IMR-90 (cell line): ENCODE results near the gene RPLP1. TPM values are rescaled to one million over a fixed set of nuclear protein-coding genes. Genes with fewer than 3 reads are reported as not detected.

Experiments
- ATAC-seq: fragments of 200-7000 bp; cut with Tn5 transposase; 2 replicates; pipeline ENCODE4 v1.9.1; 2020; ENCODE audit warnings: low read depth, mild to moderate bottlenecking, moderate library complexity
- BruUV-seq: library from RNA; stranded (reverse); fragments of 400-500 nt; replicated peaks from 2 replicates; lab custom pipeline; 2021; lab: Mats Ljungman, UMichigan
- CTCF ChIA-PET: fragments of 300-600 bp; formaldehyde crosslinking; extraction: SDS; loops from one replicate; lab custom pipeline; 2021; ENCODE audit warnings: antibody characterized with exemption; lab: Yijun Ruan, JAX
- POLR2A ChIA-PET: fragments of 300-600 bp; sonication (Branson Sonifier 250); formaldehyde crosslinking; loops from one replicate; lab custom pipeline; 2022; ENCODE audit warnings: antibody characterized with exemption; ENCODE audit not compliant: unreplicated experiment; lab: Charles Lee
- DNase-seq: peaks from one replicate; pipeline ENCODE4 v3.0.0; 2013
- H2AFZ ChIP-seq: replicated peaks from 2 replicates; pipeline ENCODE3; 2013; ENCODE audit warnings: low read length, mild to moderate bottlenecking; ENCODE audit not compliant: poor library complexity
- H2AK5ac ChIP-seq: 2 replicates; pipeline ENCODE4 v1.6.1; 2013; ENCODE audit warnings: low read depth, low read length, inconsistent platforms
- H2AK9ac ChIP-seq: replicated peaks from 2 replicates; pipeline ENCODE3; 2013; ENCODE audit warnings: mild to moderate bottlenecking, low read depth, low read length, moderate library complexity; ENCODE audit not compliant: poor library complexity
- H2BK120ac ChIP-seq: 2 replicates; pipeline ENCODE4 v1.6.1; 2013; ENCODE audit warnings: low read depth, low read length, inconsistent platforms
- H2BK15ac ChIP-seq: 3 replicates; pipeline ENCODE4 v1.6.1; 2013; ENCODE audit warnings: low read depth, low read length, inconsistent platforms
- H2BK20ac ChIP-seq: 2 replicates; pipeline ENCODE4 v1.6.1; 2013; ENCODE audit warnings: low read depth, mild to moderate bottlenecking, inconsistent platforms, low read length, moderate library complexity
- H2BK5ac ChIP-seq: 2 replicates; pipeline ENCODE4 v1.6.1; 2013; ENCODE audit warnings: mild to moderate bottlenecking, low read depth, low read length, inconsistent platforms; ENCODE audit not compliant: poor library complexity, severe bottlenecking
- H3K14ac ChIP-seq: replicated peaks from 2 replicates; pipeline ENCODE4 v1.6.1; 2013; ENCODE audit warnings: low read depth, low read length, inconsistent platforms
- H3K18ac ChIP-seq: 2 replicates; pipeline ENCODE4 v1.6.1; 2013; ENCODE audit warnings: low read depth, low read length, control low read depth
- H3K23ac ChIP-seq: 2 replicates; pipeline ENCODE4 v1.6.1; 2013; ENCODE audit warnings: low read depth, low read length, inconsistent platforms
- H3K27ac ChIP-seq: 2 replicates; pipeline ENCODE4 v1.5.1; 2013; ENCODE audit warnings: mild to moderate bottlenecking, control low read depth, low read length; ENCODE audit not compliant: insufficient read depth
- H3K27me3 ChIP-seq: 2 replicates; pipeline ENCODE4 v1.6.1; 2013; ENCODE audit warnings: low read length; ENCODE audit not compliant: control insufficient read depth, insufficient read depth
- H3K36me3 ChIP-seq: 2 replicates; pipeline ENCODE4 v1.6.1; 2013; ENCODE audit warnings: low read length, mixed read lengths; ENCODE audit not compliant: control insufficient read depth, insufficient read depth
- H3K4ac ChIP-seq: 2 replicates; pipeline ENCODE4 v1.6.1; 2013; ENCODE audit warnings: low read depth, low read length, inconsistent platforms
- H3K4me1 ChIP-seq: 2 replicates; pipeline ENCODE4 v1.6.1; 2013; ENCODE audit warnings: low read length, mixed read lengths; ENCODE audit not compliant: control insufficient read depth, insufficient read depth
- H3K4me2 ChIP-seq: 2 replicates; pipeline ENCODE4 v1.6.1; 2013; ENCODE audit warnings: low read depth, mild to moderate bottlenecking, control low read depth, low read length, moderate library complexity
- H3K4me3 ChIP-seq: 2 replicates; pipeline ENCODE4 v1.5.1; 2013; ENCODE audit warnings: low read depth, mild to moderate bottlenecking, control low read depth, low read length, moderate library complexity; ENCODE audit not compliant: insufficient read depth
- H3K56ac ChIP-seq: 2 replicates; pipeline ENCODE4 v1.6.1; 2013; ENCODE audit warnings: low read length, inconsistent platforms; ENCODE audit not compliant: insufficient read depth; ENCODE audit errors: extremely low read depth
- H3K79me1 ChIP-seq, 2 experiments: 2 replicates each; pipeline ENCODE4 v1.6.1; 2013; ENCODE audit warnings: low read length in 2 of 2, inconsistent platforms in 1 of 2, low read depth in 1 of 2
- H3K9ac ChIP-seq: 2 replicates; pipeline ENCODE4 v1.6.1; 2013; ENCODE audit warnings: low read depth, low read length, control low read depth
- H3K9me1 ChIP-seq: 2 replicates; pipeline ENCODE4 v1.6.1; 2013; ENCODE audit warnings: low read length, inconsistent platforms; ENCODE audit not compliant: insufficient read depth
- H3K9me3 ChIP-seq: 2 replicates; pipeline ENCODE4 v1.6.1; 2013; ENCODE audit warnings: low read length; ENCODE audit not compliant: control insufficient read depth, insufficient read depth
- H4K20me1 ChIP-seq: 2 replicates; pipeline ENCODE4 v1.6.1; 2013; ENCODE audit warnings: low read length, inconsistent platforms; ENCODE audit not compliant: insufficient read depth
- H4K5ac ChIP-seq: 2 replicates; pipeline ENCODE4 v1.6.1; 2013; ENCODE audit warnings: mild to moderate bottlenecking, low read depth, low read length, control low read depth
- H4K8ac ChIP-seq, 2 experiments: 2 replicates each; pipeline ENCODE4 v1.6.1; 2013; ENCODE audit warnings: low read depth in 2 of 2, low read length in 2 of 2, control low read depth in 1 of 2, inconsistent platforms in 1 of 2
- H4K91ac ChIP-seq: 2 replicates; pipeline ENCODE4 v1.6.1; 2013; ENCODE audit warnings: low read depth, low read length, inconsistent platforms; ENCODE audit not compliant: insufficient read depth
- CEBPB ChIP-seq: IDR thresholded peaks from 2 replicates; pipeline ENCODE4 v1.6.1; 2012; ENCODE audit warnings: low read depth, low read length, improper control_type of control experiment
- CHD1 ChIP-seq: IDR thresholded peaks from 2 replicates; pipeline ENCODE4 v1.6.1; 2012; ENCODE audit warnings: low read depth, low read length, improper control_type of control experiment
- POLR2A ChIP-seq: IDR thresholded peaks from 2 replicates; pipeline ENCODE4 v1.6.1; 2012; ENCODE audit warnings: mild to moderate bottlenecking, low read depth, low read length
- SMC3 ChIP-seq: fragments of 150-350 bp; IDR thresholded peaks from 2 replicates; pipeline ENCODE4 v1.6.1; 2016; ENCODE audit warnings: low read depth, mild to moderate bottlenecking, antibody characterized with exemption, low read length, moderate library complexity
- USF2 ChIP-seq: fragments of 150-350 bp; IDR thresholded peaks from 2 replicates; pipeline ENCODE4 v1.6.1; 2017; ENCODE audit warnings: mild to moderate bottlenecking, antibody characterized with exemption, low read length, low read depth
- WGBS, 2 experiments: methylation state at CpG; one replicate each; pipeline versions ENCODE4 v1.1.5 to v1.1.7; 2013; ENCODE audit warnings: missing lambda C conversion rate in 2 of 2; ENCODE audit not compliant: insufficient read length in 1 of 2; ENCODE audit errors: extremely low coverage in 2 of 2; 5-methylcytosine and 5-hydroxymethylcytosine counted together
- dilution Hi-C: fragments of 300-500 bp; cut with HindIII; formaldehyde crosslinking; loops from one replicate; pipeline ENCODE4 v1.14.3; 2018; ENCODE audit warnings: low sequenced_read_pairs; ENCODE audit not compliant: unreplicated experiment
- in situ Hi-C: fragments of 300-500 bp; cut with MboI; formaldehyde crosslinking; loops from 3 replicates; pipeline ENCODE4 v1.14.3; 2019; ENCODE audit warnings: low sequenced_read_pairs, inconsistent platforms, mixed read lengths
- intact Hi-C: fragments of 100-400 bp; cut with micrococcal nuclease; formaldehyde crosslinking; loops from 2 replicates; pipeline ENCODE4 v1.10.0; 2022
- polyA plus RNA-seq, 3 experiments: library from polyadenylated mRNA; depleted of rRNA; stranded (reverse); fragments of >200 nt; gene quantifications; 2 replicates each; pipeline ENCODE4 v1.2.3, GENCODE V29; 2012; ENCODE audit warnings: low replicate concordance in 1 of 3
- total RNA-seq: library from RNA; depleted of rRNA; stranded (reverse); fragments of >200 nt; gene quantifications from 2 replicates; pipeline ENCODE4 v1.2.3, GENCODE V29; 2012
- TF ChIP-seq, protein P1 (sequence below): fragments of 150-350 bp; IDR thresholded peaks from 2 replicates; pipeline ENCODE4 v1.6.1; 2016; ENCODE audit warnings: low read depth, mild to moderate bottlenecking, low read length, moderate library complexity, borderline replicate concordance

The RPLP1 gene
- total and polyA plus RNA-seq, 2 of the 4 experiments (the other 2 are of a cell fraction) = 97.0 to 1,440 TPM

DNA sequence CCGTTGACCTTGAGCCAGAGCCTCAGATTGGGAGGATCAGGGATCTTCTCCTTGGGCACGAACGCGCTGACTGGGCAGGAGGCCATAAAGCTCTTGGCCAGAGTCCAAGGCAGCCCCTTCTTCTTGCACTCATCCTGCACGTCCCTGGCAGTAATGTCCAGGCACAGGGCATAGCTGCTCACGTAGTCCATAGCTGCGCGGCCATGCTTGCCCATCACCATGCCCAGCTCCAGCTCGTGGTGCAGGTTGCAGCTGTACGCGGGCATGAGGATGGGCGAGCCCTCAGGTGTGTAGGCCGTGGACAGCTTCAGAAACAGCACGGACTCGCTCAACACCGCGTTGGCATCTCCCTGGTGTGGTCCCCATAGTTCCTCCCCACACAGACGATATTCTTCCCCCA is 17.9 kb upstream of the RPLP1 start:
- no peak overlapping the region for H2AK9ac ChIP-seq
- dilution Hi-C loops = no loop called here
- no peak overlapping the region for H3K18ac ChIP-seq
- H3K9me1 ChIP-seq = peaks cover 8% of the 10 kb centered on the region
- H3K79me1 ChIP-seq = peaks cover 28 to 57% of the 10 kb centered on the region in 2 experiments
- no peak overlapping the region for H4K91ac ChIP-seq
- no peak overlapping the region for H3K9ac ChIP-seq
- H3K36me3 ChIP-seq = peaks cover 9% of the 10 kb centered on the region
- H3K9me3 ChIP-seq = no peaks in the 10 kb centered on the region
- no peak for ATAC-seq
- TF ChIP-seq USF2 = no peak
- no peak for TF ChIP-seq SMC3
- TF ChIP-seq POLR2A = no peak
- no peak for TF ChIP-seq CHD1
- no peak for TF ChIP-seq CEBPB
- TF ChIP-seq, protein P1, sequence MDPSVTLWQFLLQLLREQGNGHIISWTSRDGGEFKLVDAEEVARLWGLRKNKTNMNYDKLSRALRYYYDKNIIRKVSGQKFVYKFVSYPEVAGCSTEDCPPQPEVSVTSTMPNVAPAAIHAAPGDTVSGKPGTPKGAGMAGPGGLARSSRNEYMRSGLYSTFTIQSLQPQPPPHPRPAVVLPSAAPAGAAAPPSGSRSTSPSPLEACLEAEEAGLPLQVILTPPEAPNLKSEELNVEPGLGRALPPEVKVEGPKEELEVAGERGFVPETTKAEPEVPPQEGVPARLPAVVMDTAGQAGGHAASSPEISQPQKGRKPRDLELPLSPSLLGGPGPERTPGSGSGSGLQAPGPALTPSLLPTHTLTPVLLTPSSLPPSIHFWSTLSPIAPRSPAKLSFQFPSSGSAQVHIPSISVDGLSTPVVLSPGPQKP = no peak
- 79% methylated on average over 7 of the region's 18 CpGs; no CpG with 5 or more reads in 1 of the 2 experiments for WGBS, 2 experiments
- H2BK20ac ChIP-seq = no peak overlapping the region
- H3K4me3 ChIP-seq = no peak overlapping the region
- no peak for DNase-seq
- BruUV-seq = no TSS peak
- H2AK5ac ChIP-seq = no peak overlapping the region
- H4K5ac ChIP-seq = no peak overlapping the region
- ChIA-PET POLR2A (no interaction called here), CTCF (no interaction called here)
- H2AFZ ChIP-seq = peak overlapping the region; percentile 33
- no peak overlapping the region for H3K23ac ChIP-seq
- H3K4me2 ChIP-seq = no peak overlapping the region
- intact Hi-C loops = loop anchor here (1.0 kb wide), 1 partner anchor 36 kb away; no protein-coding TSS in a partner anchor
- H3K4me1 ChIP-seq = no peaks in the 10 kb centered on the region
- H2BK120ac ChIP-seq = no peak overlapping the region
- no peaks in the 10 kb centered on the region for H4K20me1 ChIP-seq
- H3K4ac ChIP-seq = no peak overlapping the region
- H3K56ac ChIP-seq = no peak overlapping the region
- H3K27me3 ChIP-seq = no peaks in the 10 kb centered on the region
- H2BK5ac ChIP-seq = no peak overlapping the region
- no peak overlapping the region for H3K27ac ChIP-seq
- in situ Hi-C loops = no loop called here
- no peak overlapping the region for H3K14ac ChIP-seq
- H4K8ac ChIP-seq = no peak overlapping the region
- no peak overlapping the region for H2BK15ac ChIP-seq
